HEK293 (cell line): ENCODE data around the gene TMEM174.

Source experiments
- CTCF ChIA-PET: fragments of 350-600 bp; formaldehyde crosslinking; extraction: SDS; loops from one replicate; lab custom pipeline; 2021; ENCODE audit warnings: antibody characterized with exemption; lab: Yijun Ruan, JAX
- POLR2A ChIA-PET: fragments of 300-600 bp; formaldehyde crosslinking; extraction: SDS; loops from one replicate; lab custom pipeline; 2020; ENCODE audit warnings: antibody characterized with exemption, inconsistent platforms; lab: Yijun Ruan, JAX
- H3K27ac ChIP-seq: fragments of 200-500 bp; sonication (Bioruptor generic); 2 replicates; pipeline ENCODE4 v1.5.1; 2014; ENCODE audit warnings: low read depth, low read length, control low read depth, inconsistent platforms; ENCODE audit errors: extremely low read depth
- H3K36me3 ChIP-seq, 2 experiments: fragments of 200-500 bp in 1 of 2; sonication (Bioruptor generic) in 1 of 2; 1 replicate in 1 of 2; 2 replicates in 1 of 2; pipeline ENCODE4 v1.5.1; 2014 to 2017; ENCODE audit warnings: inconsistent platforms in 2 of 2, low read length in 2 of 2; ENCODE audit not compliant: control insufficient read depth in 2 of 2, insufficient read depth in 1 of 2
- H3K4me1 ChIP-seq: fragments of 200-500 bp; sonication (Bioruptor generic); 2 replicates; pipeline ENCODE4 v1.5.1; 2014; ENCODE audit warnings: mild to moderate bottlenecking, low read length, inconsistent platforms; ENCODE audit not compliant: control insufficient read depth, insufficient read depth
- H3K4me3 ChIP-seq: 2 replicates; pipeline ENCODE4 v1.5.1; 2011; ENCODE audit warnings: low read depth, mild to moderate bottlenecking, control low read depth, low read length, moderate library complexity
- H3K9me3 ChIP-seq: fragments of 200-500 bp; sonication (Bioruptor generic); 2 replicates; pipeline ENCODE4 v1.5.1; 2014; ENCODE audit warnings: low read depth, low read length, inconsistent platforms; ENCODE audit not compliant: control insufficient read depth, insufficient read depth
- GLIS2 ChIP-seq: fragments of 450-650 bp; formaldehyde crosslinking; IDR thresholded peaks from 2 replicates; pipeline ENCODE4 v1.5.1; 2016; ENCODE audit warnings: missing biosample characterization, missing genetic modification characterization
- PBX3 ChIP-seq: sonication (generic); formaldehyde crosslinking; IDR thresholded peaks from 2 replicates; pipeline ENCODE4 v1.8.1; 2022; ENCODE audit warnings: mild to moderate bottlenecking, moderate library complexity, missing genetic modification reagents
- PRDM4 ChIP-seq: fragments of 450-650 bp; formaldehyde crosslinking; IDR thresholded peaks from 2 replicates; pipeline ENCODE4 v1.5.1; 2017; ENCODE audit warnings: missing biosample characterization, missing genetic modification characterization
- ZBTB20 ChIP-seq: fragments of 450-650 bp; formaldehyde crosslinking; IDR thresholded peaks from 2 replicates; pipeline ENCODE4 v1.5.1; 2016; ENCODE audit warnings: missing biosample characterization, missing genetic modification characterization
- ZBTB21 ChIP-seq: fragments of 450-650 bp; formaldehyde crosslinking; IDR thresholded peaks from 2 replicates; pipeline ENCODE4 v1.5.1; 2017; ENCODE audit warnings: missing biosample characterization, missing genetic modification characterization
- ZBTB7A ChIP-seq: fragments of 450-650 bp; formaldehyde crosslinking; IDR thresholded peaks from 2 replicates; pipeline ENCODE4 v1.5.1; 2016; ENCODE audit warnings: low read depth, missing biosample characterization, missing genetic modification characterization
- ZFP41 ChIP-seq: fragments of 450-650 bp; formaldehyde crosslinking; IDR thresholded peaks from 2 replicates; pipeline ENCODE4 v1.5.1; 2016; ENCODE audit warnings: missing biosample characterization, missing genetic modification characterization, borderline replicate concordance
- ZNF302 ChIP-seq: fragments of 450-650 bp; formaldehyde crosslinking; IDR thresholded peaks from 2 replicates; pipeline ENCODE4 v1.5.1; 2016; ENCODE audit warnings: missing biosample characterization, missing genetic modification characterization, low read depth
- ZNF426 ChIP-seq: fragments of 450-650 bp; formaldehyde crosslinking; IDR thresholded peaks from 2 replicates; pipeline ENCODE4 v1.5.1; 2017; ENCODE audit warnings: missing biosample characterization, missing genetic modification characterization, mild to moderate bottlenecking, inconsistent platforms, moderate library complexity
- ZNF621 ChIP-seq: fragments of 450-650 bp; formaldehyde crosslinking; IDR thresholded peaks from 2 replicates; pipeline ENCODE4 v1.5.1; 2017; ENCODE audit warnings: missing biosample characterization, missing genetic modification characterization
- ZNF670 ChIP-seq: fragments of 450-650 bp; formaldehyde crosslinking; IDR thresholded peaks from 2 replicates; pipeline ENCODE4 v1.5.1; 2016; ENCODE audit warnings: missing biosample characterization, missing genetic modification characterization, low read depth
- TF ChIP-seq, protein P1 (sequence below): fragments of 450-650 bp; formaldehyde crosslinking; IDR thresholded peaks from 2 replicates; pipeline ENCODE4 v1.5.1; 2016; ENCODE audit warnings: missing biosample characterization, missing genetic modification characterization, borderline replicate concordance
- TF ChIP-seq, protein P2 (sequence below): fragments of 450-650 bp; formaldehyde crosslinking; IDR thresholded peaks from 2 replicates; pipeline ENCODE4 v1.5.1; 2017; ENCODE audit warnings: missing biosample characterization, missing genetic modification characterization

The TMEM174 gene

GRCh38 chr5:73158313-73158712 lies 14.7 kb upstream of the TMEM174 start (continued):
- TF ChIP-seq, protein P1, sequence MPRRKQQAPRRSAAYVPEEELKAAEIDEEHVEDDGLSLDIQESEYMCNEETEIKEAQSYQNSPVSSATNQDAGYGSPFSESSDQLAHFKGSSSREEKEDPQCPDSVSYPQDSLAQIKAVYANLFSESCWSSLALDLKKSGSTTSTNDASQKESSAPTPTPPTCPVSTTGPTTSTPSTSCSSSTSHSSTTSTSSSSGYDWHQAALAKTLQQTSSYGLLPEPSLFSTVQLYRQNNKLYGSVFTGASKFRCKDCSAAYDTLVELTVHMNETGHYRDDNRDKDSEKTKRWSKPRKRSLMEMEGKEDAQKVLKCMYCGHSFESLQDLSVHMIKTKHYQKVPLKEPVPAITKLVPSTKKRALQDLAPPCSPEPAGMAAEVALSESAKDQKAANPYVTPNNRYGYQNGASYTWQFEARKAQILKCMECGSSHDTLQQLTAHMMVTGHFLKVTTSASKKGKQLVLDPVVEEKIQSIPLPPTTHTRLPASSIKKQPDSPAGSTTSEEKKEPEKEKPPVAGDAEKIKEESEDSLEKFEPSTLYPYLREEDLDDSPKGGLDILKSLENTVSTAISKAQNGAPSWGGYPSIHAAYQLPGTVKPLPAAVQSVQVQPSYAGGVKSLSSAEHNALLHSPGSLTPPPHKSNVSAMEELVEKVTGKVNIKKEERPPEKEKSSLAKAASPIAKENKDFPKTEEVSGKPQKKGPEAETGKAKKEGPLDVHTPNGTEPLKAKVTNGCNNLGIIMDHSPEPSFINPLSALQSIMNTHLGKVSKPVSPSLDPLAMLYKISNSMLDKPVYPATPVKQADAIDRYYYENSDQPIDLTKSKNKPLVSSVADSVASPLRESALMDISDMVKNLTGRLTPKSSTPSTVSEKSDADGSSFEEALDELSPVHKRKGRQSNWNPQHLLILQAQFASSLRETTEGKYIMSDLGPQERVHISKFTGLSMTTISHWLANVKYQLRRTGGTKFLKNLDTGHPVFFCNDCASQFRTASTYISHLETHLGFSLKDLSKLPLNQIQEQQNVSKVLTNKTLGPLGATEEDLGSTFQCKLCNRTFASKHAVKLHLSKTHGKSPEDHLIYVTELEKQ (tag by site-specific recombination), result no peak
- no peak for TF ChIP-seq GLIS2 (tag by site-specific recombination)
- no peak for TF ChIP-seq ZFP41
- no peak for TF ChIP-seq PBX3
- no peak for TF ChIP-seq ZNF426 (tag by site-specific recombination)

DNA sequence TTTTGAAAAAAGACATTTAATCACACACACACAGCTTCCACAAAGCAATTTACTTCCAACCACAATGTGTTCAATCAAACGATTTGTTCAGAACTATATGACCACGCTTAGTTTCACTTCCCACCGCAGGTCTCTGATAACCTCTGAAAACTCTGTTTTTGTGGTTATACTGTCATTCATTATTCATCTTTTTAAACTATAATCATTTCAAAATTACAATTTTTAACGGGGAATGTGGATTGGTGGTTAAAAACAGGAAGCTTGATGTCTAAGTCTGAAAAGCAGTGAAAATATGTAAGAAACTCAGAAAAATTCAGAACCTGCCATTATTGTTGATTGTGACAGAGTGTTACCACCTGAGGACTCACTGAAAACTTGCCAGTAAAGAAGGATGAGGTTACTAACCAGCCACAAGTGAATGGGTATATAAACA lies 12.7 kb upstream of the TMEM174 start:
- no peak overlapping the region for H3K27ac ChIP-seq
- TF ChIP-seq ZBTB20 (no peak), ZNF670 (tag by site-specific recombination) (no peak), ZNF621 (tag by site-specific recombination) (no peak), ZBTB7A (no peak), ZNF302 (no peak), ZBTB21 (tag by site-specific recombination) (no peak)
- no peaks in the 10 kb centered on the region for H3K4me1 ChIP-seq
- no peak overlapping the region for H3K4me3 ChIP-seq
- H3K36me3 ChIP-seq, result no peaks in the 10 kb centered on the region
- CTCF ChIA-PET, result interaction anchor here (0.6 to 2.8 kb wide), 2 partner anchors 11 to 69 kb away, joined by 3 to 18 read pairs; no protein-coding TSS in a partner anchor
- H3K9me3 ChIP-seq, result no peaks in the 10 kb centered on the region
- POLR2A ChIA-PET, result no interaction called here

DNA sequence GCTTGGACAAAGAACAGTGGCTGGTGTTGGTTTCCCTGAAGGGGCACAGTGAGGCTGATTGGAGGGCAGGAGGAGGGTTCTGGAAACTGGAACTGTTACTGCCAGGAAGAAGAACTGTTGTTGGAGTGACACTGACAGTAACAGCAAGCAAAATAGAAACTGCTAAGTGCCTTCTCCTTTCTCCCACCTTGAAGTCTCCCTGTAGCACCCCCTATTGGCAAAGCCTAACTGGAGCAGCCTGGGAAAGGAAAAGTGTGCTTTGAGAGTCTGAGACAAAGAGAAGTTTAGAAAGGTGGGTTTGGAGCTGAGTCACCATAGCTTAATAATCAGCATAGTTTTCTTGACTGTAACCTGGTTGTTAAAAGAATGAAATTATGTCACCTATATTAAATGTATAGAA lies 2.5 kb upstream of the TMEM174 start:
- Histone ChIP-seq H3K4me1 (no peaks in the 10 kb centered on the region), H3K4me3 (no peak overlapping the region), H3K27ac (no peak overlapping the region), H3K36me3 (no peaks in the 10 kb centered on the region), H3K9me3 (no peaks in the 10 kb centered on the region)
- POLR2A ChIA-PET, result no interaction called here
- TF ChIP-seq, protein P2, sequence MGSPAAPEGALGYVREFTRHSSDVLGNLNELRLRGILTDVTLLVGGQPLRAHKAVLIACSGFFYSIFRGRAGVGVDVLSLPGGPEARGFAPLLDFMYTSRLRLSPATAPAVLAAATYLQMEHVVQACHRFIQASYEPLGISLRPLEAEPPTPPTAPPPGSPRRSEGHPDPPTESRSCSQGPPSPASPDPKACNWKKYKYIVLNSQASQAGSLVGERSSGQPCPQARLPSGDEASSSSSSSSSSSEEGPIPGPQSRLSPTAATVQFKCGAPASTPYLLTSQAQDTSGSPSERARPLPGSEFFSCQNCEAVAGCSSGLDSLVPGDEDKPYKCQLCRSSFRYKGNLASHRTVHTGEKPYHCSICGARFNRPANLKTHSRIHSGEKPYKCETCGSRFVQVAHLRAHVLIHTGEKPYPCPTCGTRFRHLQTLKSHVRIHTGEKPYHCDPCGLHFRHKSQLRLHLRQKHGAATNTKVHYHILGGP, result no peak
- TF ChIP-seq PRDM4 (tag by site-specific recombination), result peak; percentile 37; the same call in 1 of the 2 replicates
- CTCF ChIA-PET, result interaction anchor here (0.6 to 2.8 kb wide), 20 partner anchors 9 to 226 kb away, joined by 3 to 18 read pairs (median 4); no protein-coding TSS in a partner anchor
